Astrocyte (in vitro differentiated cells and primary cell): ENCODE measurements around the gene FOXA1.

Source experiments
- EZH2 ChIP-seq: IDR thresholded peaks from 2 replicates; pipeline ENCODE4 v1.6.1; 2012; ENCODE audit warnings: mild to moderate bottlenecking, low read length, inconsistent platforms; ENCODE audit not compliant: insufficient read depth
- TF ChIP-seq, protein P1 (sequence below): IDR thresholded peaks from 2 replicates; pipeline ENCODE4 v1.5.1; 2011; ENCODE audit warnings: low read depth, mild to moderate bottlenecking, inconsistent platforms, low read length, moderate library complexity; ENCODE audit not compliant: insufficient read depth

DNA sequence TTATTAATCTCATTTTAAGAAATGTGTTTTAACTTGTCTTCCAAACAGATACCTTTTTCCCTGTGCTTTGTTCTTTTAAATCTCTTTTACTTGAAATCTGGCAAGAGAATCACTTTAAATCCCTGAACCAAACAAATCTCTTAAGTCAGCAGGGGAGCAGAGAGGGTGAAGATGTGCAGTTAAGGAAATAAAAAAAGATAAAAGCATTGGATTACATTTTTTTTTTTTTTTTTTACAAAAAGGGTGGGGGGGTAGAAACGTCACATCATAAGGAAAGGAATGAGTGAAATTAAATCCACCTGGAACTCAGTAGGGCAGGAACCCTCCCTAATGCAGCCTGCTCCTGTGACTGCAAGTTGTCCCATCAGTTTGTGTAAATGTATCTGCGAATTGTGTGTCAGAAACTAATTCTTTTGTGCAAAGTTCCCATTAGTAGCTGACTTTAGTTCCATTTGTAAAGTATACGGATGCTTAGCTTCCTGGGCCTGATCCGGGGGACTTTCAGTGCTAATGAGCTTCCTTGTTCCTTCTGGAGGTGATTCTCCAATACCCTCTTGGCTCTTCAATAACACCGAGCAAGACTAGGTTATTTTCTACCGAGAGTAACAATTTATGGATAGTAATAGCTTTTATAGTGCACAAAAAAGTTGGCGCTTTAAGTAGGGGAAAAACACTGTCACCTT is 1.9 kb upstream of the FOXA1 start:
- no peak for TF ChIP-seq EZH2
- TF ChIP-seq, protein P1, sequence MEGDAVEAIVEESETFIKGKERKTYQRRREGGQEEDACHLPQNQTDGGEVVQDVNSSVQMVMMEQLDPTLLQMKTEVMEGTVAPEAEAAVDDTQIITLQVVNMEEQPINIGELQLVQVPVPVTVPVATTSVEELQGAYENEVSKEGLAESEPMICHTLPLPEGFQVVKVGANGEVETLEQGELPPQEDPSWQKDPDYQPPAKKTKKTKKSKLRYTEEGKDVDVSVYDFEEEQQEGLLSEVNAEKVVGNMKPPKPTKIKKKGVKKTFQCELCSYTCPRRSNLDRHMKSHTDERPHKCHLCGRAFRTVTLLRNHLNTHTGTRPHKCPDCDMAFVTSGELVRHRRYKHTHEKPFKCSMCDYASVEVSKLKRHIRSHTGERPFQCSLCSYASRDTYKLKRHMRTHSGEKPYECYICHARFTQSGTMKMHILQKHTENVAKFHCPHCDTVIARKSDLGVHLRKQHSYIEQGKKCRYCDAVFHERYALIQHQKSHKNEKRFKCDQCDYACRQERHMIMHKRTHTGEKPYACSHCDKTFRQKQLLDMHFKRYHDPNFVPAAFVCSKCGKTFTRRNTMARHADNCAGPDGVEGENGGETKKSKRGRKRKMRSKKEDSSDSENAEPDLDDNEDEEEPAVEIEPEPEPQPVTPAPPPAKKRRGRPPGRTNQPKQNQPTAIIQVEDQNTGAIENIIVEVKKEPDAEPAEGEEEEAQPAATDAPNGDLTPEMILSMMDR, result no peak
